ENCODE data around the gene OR2F1.

OR2F1 gene

DNA sequence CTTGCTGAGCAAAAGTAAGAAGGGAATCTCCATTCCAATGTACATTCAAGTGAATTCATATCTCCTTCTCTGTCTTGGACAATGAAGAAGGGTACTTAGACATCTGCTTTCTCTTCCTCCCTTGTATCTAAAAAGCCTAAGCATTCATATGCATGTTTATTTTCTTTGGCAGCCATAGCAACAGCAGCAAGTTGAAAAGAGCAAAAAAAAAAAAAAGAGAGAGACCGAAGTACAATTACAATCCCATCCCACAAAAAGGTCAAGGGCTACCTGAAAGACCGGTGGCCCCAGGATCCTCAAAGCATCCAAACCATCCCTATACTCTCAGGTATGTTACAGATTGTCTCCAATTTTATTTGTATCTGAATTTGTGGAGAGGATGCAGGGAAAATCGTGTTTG is 4.1 kb downstream of the OR2F1 start:
- DNase-seq, result no peak

- no peak for DNase-seq
Measured at GRCh38 chr7:143960813-143961610, 6.4 kb downstream of the OR2F1 start.

- no peak for DNase-seq
Measured at GRCh38 chr7:143965280-143965679, 10.6 kb downstream of the OR2F1 start.

DNA sequence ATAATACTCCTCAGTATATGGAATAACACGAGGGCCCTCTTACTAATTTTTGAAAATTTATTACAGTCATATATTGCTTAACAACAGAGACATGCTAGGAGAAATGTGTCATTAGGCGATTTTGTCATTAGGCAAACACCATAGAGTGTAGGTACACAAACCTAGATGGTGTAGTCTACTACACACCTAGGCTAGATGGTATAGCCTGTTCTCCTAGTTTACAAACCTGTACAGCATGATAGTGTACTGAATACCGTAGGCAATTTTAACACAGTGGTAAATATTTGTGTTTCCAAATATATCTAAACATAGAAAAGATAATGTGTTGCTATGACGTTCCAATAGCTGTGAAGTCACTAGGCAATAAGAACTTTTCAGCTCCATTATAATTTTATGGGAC is 12.8 kb downstream of the OR2F1 start:
- DNase-seq, result no peak

GRCh38 chr7:143973870-143974416 is 19.3 kb downstream of the OR2F1 start:
- no peak for DNase-seq

DNA sequence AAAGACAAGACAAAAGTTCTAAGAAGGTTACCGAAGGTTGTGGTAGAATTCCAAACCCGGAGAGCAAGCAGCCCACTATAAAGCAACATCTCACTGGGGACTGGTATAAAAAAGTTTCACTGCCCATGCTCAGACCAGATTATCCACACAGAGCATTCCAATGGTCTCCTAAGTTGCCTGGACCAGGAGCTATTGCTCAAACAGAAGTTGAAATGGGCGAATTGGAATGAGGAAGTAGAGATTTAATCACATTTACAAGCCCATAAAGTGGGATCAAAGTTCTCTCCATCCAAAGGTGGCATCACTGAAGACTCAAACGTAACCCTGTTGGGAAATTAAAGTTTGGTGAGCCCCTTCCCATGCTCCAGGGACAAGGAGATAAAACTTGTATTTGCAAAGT is 19.8 kb downstream of the OR2F1 start:
- DNase-seq, result no peak

DNA sequence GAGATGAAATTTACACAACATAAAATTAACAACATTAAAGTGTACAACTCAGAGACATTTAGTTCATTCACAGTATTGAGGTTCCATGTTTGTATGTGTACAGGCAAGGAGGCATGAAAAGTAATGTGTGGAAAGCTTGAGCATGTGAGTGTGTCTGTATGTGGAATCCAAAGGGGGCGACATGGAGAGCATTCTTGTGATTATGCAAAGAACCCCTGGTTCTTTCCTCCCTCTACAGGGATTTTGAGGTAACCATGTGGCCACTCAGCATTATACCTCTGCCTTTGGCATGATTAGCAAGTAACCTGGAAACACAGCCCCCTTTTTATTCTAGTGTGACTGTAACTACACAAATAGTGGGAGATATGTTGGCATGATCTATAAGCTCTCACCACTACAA is 21.0 kb downstream of the OR2F1 start:
- no peak for DNase-seq

GRCh38 chr7:143978585-143978984 is 23.9 kb downstream of the OR2F1 start:
- no peak for DNase-seq

DNA sequence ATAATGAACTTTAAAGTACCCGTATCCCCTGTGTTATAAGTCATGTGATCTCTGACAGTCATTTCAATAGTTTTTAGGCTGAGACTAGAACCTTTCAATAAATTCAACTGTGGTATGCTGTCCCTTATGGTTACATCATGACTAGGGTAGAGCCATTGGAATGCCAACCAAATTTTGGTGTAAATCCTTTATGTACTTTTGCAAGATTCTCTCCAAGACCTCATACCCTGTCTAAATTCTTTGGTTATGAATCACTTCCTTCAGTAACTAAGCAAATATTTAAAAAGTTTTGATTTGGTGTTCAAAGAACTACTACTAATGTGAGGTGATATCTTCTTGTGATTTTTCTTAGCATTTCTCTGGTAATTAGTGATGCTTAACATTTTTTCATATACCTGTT is 24.7 kb downstream of the OR2F1 start:
- no peak for DNase-seq

GRCh38 chr7:143979998-143980397 is 25.4 kb downstream of the OR2F1 start:
- no peak for DNase-seq

GRCh38 chr7:143980746-143981510 is 26.3 kb downstream of the OR2F1 start:
- no peak for DNase-seq

- no peak for DNase-seq
Measured at GRCh38 chr7:143983960-143984359, 29.3 kb downstream of the OR2F1 start.

DNA sequence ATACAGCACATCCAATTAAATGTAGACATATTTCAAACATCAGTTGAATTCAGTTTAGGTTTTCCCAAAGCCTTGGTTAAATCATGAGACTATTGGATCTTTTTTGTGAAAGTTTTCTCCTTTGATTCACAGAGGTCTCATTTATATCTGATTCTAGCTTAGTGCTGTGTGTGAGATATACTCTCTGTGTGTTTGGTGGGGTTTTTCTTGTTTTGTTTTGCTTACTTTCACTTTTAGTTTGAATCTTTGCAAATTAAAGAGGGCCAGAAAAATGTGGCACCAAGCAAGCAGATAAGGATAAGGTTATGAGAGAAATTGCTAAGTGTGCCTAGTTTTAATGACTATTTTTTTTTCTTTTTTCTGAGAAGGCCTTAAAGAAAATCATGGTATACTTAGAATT is 32.9 kb downstream of the OR2F1 start:
- no peak for DNase-seq

- no peak for DNase-seq
Measured at GRCh38 chr7:143988976-143989745, 34.5 kb downstream of the OR2F1 start.

GRCh38 chr7:143992670-143993069 is 38.0 kb downstream of the OR2F1 start:
- DNase-seq, result no peak

GRCh38 chr7:143993924-143994323 is 39.3 kb downstream of the OR2F1 start:
- DNase-seq, result no peak

- no peak for DNase-seq
Measured at GRCh38 chr7:144000020-144000419, 45.4 kb downstream of the OR2F1 start, which contains the start of gene OR6B1. Gene OR6B1, plus strand, starts transcription at chr7:144000320. Its CDS starts 3,677 bp downstream, at chr7:144003997.

GRCh38 chr7:144001543-144001942 is 46.9 kb downstream of the OR2F1 start:
- DNase-seq, result no peak

- no peak for DNase-seq
Measured at GRCh38 chr7:144004703-144005102, 50.1 kb downstream of the OR2F1 start.

DNA sequence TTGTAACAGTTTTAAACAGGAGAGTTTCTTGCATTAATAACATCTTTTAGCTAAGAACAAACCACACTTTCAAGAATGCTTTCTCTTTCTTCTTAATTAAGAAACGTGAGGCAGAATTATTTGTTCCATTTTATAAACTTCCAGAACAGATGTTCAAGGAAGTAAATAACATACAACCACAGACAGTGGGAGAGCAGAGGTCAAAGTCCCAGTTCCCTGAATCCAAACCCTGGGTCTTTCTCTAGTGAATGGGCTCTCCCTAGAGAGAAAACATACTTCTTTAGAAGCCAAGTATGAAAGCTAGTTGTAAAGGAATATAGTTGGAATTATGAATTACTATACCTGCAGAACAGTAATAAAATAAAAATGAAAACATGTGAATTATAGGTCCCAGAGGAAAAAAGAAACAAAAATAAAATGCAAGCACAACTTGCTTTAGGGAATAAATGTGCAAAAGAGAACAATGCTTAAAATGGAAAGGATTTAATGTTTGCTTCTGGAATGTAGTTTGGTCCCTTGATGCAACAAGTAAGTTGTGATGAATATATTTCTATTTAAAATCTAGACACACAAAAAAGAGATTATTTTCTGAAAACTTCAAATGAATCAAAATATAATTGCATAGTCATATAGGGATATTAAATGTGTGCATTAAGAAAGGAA is 51.5 kb downstream of the OR2F1 start:
- no peak for DNase-seq

- DNase-seq, result no peak
Measured at GRCh38 chr7:144006692-144007042, 52.0 kb downstream of the OR2F1 start.

GRCh38 chr7:144009361-144009760 is 54.7 kb downstream of the OR2F1 start:
- no peak for DNase-seq

GRCh38 chr7:144010061-144010460 is 55.4 kb downstream of the OR2F1 start:
- DNase-seq, result peak; percentile 2
